NCI-H128 (cell line): Measurements from ENCODE around the gene KY.
"Not testable (repeated sequence)": the region's sequence is repeated elsewhere in the genome, so short reads cannot be mapped to it uniquely, and the experiment has no call there.

Source experiments
- DNase-seq: peaks from one replicate; lab custom pipeline; 2025; ENCODE audit not compliant: unreplicated experiment; lab: John Stamatoyannopoulos, UW

KY gene

GRCh38 chr3:134605556-134605955 is 45.3 kb downstream of the KY start:
- DNase-seq = no peak

- no peak for DNase-seq
Measured at GRCh38 chr3:134603956-134604355, 46.9 kb downstream of the KY start.

DNA sequence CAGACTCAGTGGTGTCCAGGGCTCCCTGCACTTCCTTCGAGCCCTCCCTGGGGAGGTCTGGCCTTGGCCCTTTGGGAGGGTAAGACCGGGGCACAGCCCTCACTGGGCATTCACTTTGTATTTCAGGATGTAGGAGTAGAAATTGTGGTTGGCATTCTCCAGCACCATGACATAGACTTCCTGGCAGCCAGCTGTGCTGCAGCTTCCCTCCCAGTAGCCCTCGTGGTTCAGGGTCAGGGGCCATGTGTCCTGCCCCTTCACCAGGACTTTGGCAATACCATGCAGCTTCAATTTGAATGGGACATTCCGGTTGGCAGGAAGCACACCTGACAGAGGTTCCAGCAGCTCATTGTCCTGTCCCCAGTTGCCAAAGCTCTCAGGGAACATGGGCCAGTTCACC is 47.3 kb downstream of the KY start:
- no peak for DNase-seq

DNA sequence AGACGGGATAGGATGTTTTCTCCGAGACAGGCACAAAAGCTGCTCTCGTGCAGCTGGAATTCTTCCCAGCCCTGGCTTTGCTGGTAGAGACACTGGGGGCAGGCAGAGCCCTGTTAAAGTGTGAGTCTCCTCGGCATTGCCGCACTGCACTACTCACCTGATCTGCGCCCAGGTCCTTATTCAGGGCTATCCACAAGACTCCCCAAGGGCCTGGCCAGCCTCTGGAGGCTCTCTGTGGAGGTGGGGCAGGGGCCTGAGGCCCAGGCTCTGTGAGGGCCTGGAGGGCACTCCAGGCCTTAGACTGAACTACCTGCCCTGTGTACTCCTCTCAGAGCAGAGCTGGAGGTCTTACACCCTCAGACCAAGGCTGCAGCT is 48.4 kb downstream of the KY start:
- DNase-seq = no peak

DNA sequence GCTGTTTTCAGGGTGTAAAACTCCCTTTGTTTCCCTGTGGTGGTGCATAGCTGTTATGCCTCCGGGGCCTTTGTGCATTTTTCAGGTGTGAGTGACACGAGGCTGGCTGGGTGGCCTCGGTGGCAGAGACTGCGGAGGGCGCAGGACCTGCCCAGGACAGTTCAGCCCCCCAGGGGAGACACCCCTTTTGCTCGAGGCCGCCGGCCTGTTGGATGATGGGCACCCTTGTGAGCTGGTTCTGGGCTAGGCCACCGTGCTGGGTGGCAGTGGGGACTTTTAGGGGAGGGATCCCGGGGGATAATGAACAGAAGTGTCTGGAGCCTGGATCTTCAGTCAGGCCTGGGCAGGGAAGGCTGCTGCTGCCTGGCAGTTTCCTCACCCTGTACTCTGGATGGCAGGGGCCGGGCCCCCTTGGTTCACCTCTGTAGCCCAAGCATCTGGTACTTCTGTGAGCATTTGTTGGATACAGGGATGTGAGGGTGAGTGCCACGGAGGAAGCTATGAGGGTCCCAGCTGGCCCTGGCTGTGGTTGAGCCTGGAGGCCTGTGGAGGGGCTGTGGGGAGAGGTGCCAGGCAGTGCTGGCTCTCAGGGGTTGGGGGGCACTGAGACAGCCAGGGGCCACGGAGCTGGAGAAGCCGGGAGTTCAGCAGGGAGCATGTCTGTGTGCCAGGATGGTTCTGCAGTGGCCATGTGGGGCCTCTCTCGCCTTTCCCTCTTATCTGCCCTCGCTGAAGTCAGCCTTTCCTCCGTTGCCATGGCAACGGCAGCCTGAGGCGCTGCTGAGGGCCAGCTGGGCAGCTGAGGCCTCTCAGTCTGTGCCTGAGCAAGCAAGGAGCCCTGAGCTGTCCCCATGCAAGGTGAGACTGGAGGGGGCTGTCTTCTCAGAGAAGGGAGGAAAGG is 49.0 kb downstream of the KY start:
- DNase-seq = no peak

- DNase-seq = peak; percentile 70
Measured at GRCh38 chr3:134600685-134601463, 49.9 kb downstream of the KY start.

- no peak for DNase-seq
Measured at GRCh38 chr3:134600206-134600605, 50.6 kb downstream of the KY start.

DNA sequence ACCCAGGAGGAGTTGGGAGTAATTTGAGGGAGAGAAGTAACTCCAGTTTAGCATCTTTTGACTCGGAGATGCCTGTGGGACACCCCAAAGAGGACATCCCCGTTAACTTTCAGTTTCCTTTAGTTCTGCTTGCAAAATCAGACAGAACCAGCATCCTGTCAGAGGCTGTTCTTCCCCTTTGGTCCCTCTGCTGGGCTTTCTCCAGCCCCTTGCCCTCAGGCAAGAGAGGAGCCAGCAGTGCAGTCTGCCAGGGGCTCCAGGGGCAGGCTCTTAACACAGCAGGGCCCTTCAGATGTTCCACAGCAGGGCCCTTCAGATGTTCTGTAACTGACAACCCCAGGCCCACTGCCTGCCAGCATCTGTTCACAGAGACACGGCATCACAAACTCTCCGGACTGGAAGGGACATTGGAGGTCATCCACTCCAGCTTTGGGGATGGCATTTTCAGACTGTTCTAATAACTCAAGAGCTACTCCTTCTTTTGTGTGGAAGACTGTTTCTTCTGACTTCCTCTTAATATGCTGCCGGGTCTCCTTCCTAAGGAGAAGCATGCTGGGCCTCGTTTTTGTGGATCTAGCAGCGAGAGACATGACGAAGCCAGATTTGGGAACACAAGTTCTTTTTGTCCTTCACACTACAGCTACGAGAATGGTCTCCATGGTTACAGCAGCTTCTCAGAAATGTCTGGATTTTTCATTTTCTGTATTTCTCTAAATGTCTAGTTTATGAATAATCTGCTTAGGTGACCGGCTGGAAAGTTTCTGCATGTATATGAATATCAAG is 51.9 kb downstream of the KY start:
- DNase-seq = no peak

DNA sequence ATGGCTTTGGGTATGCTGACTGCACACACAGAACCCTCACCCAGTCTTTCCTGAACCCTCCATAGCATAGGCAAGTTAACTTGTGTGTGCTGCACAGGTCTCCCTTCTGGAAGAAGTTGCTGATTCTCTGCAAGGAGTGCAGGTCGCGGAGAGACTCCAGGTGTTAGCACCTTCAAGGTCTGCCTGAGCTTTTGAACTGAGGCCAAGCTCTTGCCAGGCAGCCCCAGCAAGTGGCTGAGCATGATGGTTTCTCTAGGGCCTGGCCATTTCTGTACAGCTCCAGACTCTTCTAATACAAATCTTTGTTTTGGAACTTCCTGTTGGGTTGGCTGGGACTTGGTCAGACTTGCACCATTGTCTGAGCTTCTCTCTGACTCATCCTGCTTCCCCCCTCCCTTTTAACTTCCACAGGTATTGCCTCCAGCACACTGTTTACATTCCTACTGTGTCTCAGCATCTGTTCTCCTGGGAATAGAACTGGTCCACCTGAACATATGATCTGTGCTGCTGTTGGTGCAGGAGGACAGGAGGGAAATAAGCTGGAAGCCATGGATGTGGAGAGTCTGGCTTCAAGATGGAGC is 53.3 kb downstream of the KY start:
- no peak for DNase-seq

DNA sequence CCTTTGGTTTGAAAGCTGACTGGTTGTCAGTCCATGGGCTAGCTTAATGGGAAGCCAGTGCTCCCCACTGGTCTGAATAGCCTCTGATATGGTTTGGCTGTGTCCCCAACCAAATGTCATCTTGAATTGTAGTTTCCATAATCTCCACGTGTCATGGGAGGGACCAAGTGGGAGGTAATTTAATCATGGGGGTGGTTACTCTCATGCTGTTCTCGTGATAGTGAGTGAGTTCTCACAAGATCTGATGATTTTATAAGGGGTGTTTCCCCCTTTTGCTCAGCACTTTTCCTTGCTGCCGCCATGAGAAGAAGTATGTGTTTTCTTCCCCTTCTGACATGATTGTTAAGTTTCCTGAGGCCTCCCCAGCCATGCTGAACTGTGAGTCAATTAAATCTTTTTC is 55.8 kb downstream of the KY start:
- DNase-seq = not testable (repeated sequence)

DNA sequence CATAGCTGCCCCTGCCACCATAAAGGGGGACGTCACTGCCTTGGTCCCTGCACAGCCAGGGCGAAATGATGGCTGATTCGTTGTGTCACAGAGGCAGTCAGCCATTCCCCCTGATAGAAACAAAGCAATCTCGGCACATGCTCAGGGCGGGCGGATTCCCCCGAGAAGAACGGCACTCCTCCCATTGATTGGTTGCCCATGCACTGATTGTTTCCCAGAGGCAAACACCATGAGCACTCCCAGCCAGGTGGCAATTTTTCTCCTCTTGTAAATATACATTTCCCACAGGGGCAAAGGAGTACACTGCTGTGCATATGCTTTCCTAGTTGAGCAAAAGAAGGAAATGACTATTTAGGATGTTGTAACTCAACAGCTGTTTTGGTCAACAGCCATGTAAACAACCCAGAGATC is 56.5 kb downstream of the KY start:
- no peak for DNase-seq

DNA sequence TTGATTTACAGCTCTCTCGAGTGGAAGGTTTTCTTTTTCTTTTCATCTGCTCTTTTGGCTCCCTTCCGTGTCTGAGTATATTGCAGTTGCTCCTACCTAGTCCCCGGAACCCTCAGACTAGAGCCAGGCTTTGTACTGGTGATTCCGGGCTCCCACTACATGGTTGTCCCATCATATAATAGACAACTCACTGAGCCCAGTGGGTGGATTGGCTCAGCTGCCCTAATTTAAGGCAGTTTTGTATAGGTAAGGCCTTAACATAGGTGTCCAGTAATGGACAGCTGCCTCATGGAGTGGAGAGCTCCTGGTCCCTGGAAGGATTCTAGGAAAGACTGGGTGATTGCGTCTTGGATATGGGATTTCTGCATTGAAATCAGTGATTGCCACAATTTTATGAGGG is 58.0 kb downstream of the KY start:
- DNase-seq = no peak

GRCh38 chr3:134590766-134591165 is 60.1 kb downstream of the KY start:
- DNase-seq = no peak

DNA sequence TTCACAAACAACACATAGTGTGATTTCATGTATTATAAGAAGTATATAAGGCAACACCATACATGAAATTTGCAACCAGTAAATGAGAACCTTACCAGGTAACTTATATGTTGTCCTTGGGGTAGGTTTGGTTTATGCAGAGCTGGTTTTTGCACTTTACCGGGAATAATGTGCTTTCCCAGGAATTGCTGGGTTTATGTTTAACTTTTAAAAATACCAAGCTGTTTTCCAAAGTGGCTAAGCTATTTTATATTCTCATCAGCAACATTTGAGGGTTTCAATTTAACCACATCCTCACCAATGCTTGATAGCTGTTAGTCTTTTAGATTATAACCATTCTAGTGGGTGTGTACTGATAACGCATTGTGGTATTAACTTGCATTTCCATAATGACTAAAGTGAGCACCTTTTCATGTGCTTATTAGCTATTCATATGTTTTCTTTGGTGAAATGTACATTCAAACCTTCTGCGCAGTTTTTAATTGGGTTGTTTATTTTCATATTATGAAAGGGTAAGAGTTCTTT is 71.6 kb downstream of the KY start:
- DNase-seq = no peak

DNA sequence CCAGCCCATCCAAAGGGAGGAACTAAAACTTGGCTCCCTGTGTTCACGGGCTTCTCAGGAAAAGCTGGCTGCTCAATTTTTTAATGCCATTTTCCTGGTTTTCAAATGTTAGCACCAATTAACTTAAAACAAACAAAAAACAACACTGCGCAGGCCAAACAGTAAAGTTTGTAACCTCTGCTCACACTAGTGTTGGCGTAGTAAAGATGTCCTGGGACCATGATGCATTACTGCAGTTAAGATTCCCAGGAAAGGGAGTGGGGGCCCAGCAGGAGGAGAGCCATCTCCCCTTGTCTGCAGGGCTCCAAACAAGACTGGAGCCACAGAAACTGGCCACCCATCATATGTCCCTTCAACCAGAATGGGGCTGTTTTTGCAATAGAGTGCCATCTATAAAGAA is 74.0 kb downstream of the KY start:
- no peak for DNase-seq

DNA sequence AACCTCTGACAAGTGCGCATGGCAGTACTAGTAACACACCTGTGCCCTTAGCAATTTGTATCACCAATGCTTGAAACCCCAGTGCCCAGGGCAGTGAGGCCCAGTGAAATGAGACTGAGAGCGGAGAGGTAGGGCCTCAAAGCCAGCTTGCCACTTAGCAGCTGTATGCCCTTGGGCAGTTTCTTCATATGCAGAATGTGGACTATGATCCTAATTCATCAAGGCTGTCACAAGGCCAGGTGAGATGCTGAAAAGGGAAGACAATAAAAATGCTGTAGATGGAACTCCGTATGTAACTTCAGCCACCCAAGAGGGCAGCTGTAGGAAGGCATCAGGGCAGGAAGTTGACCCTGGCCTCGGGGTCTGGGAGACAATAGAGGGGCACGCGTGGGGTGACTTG is 74.4 kb downstream of the KY start:
- DNase-seq = no peak

DNA sequence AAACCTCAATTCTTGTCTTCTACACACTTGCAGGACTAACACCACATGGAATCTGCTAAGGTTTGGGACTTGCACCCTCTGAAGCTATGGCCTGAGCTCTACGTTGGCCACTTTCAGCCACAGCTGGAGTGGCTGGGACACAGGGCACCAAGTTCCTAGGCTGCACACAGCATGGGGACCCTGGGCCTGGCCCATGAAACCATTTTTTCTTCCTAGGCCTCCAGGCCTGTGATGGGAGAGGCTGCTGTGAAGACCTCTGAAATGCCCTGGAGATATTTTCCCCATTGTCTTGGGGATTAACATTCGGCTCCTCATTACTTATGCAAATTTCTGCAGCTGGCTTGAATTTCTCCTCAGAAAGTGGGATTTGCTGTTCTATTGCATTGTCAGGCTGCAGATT is 80.9 kb downstream of the KY start:
- DNase-seq = not testable (repeated sequence)

GRCh38 chr3:134568790-134569189 is 82.0 kb downstream of the KY start:
- DNase-seq = no peak

DNA sequence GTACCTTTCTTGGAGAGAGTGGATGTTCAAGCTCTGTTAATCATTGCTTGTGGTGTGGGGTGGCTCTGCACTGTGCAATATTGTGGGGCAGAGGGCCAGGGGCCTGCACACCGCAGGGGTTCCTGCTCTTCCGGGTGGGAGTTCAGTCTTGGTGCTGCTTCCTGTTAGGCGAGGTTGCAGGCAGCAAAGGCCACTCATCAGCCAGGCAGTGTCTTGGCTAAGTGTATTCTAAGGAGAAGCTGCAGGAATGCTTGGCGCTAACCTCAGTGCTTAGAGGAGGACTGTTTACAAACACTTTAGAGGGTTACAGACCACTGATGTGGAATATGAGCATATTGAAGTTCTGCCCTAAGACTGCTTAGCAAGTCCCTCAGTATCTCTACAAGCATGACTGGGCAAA is 83.2 kb downstream of the KY start:
- DNase-seq = no peak

- no peak for DNase-seq
Measured at GRCh38 chr3:134564991-134565390, 85.8 kb downstream of the KY start.

GRCh38 chr3:134563601-134564000 is 87.2 kb downstream of the KY start:
- DNase-seq = no peak
